HG03025 (cell line): ENCODE data around the gene SPTSSB.

Experiments used
- ATAC-seq: cut with Tn5 transposase; IDR thresholded peaks from one replicate; pipeline ENCODE4 v1.9.1; 2021; ENCODE audit warnings: mild to moderate bottlenecking, moderate library complexity; ENCODE audit not compliant: unreplicated experiment, low FRiP score

SPTSSB gene

GRCh38 chr3:161295325-161295724 is 76.0 kb downstream of the SPTSSB start:
- ATAC-seq = no peak
